Liver (tissue), 9 donors: Measurements from ENCODE around the gene SORCS2. TPM values are rescaled to one million over a fixed set of nuclear protein-coding genes. Genes with fewer than 3 reads are reported as not detected.

Experiments used
- DNase-seq: peaks from one replicate; pipeline ENCODE4 v3.0.0-alpha.2; 2017; ENCODE audit warnings: low spot score
- H3K27ac ChIP-seq, 2 donors: one replicate each; pipeline ENCODE4 v1.7.0; 2013; ENCODE audit warnings: inconsistent platforms in 2 of 2, low read length in 2 of 2, control low read depth in 1 of 2, low read depth in 1 of 2, mild to moderate bottlenecking in 1 of 2
- H3K27me3 ChIP-seq, 4 donors: one replicate each; pipeline versions ENCODE4 v1.6.1 to v1.7.0; 2013; ENCODE audit warnings: low read length in 3 of 4, inconsistent platforms in 1 of 4, mild to moderate bottlenecking in 1 of 4, moderate library complexity in 1 of 4; ENCODE audit not compliant: control insufficient read depth in 4 of 4, insufficient read depth in 4 of 4
- H3K36me3 ChIP-seq, 4 donors: one replicate each; pipeline versions ENCODE4 v1.6.1 to v1.7.0; 2013; ENCODE audit warnings: low read length in 3 of 4, mild to moderate bottlenecking in 3 of 4, low read depth in 1 of 4, moderate library complexity in 1 of 4; ENCODE audit not compliant: control insufficient read depth in 4 of 4, insufficient read depth in 3 of 4
- H3K4me1 ChIP-seq, 4 donors: one replicate each; pipeline versions ENCODE4 v1.6.1 to v1.7.0; 2013; ENCODE audit warnings: low read length in 3 of 4, mild to moderate bottlenecking in 3 of 4, moderate library complexity in 1 of 4; ENCODE audit not compliant: control insufficient read depth in 4 of 4, insufficient read depth in 4 of 4
- H3K4me3 ChIP-seq, 3 donors: one replicate each; pipeline versions ENCODE4 v1.6.1 to v1.7.0; 2013; ENCODE audit warnings: low read length in 3 of 3, control low read depth in 1 of 3, low read depth in 1 of 3, mild to moderate bottlenecking in 1 of 3
- H3K9ac ChIP-seq, 2 donors: one replicate each; pipeline ENCODE4 v1.7.0; 2013; ENCODE audit warnings: low read length in 2 of 2, mild to moderate bottlenecking in 2 of 2, moderate library complexity in 2 of 2, control low read depth in 1 of 2, low read depth in 1 of 2
- H3K9me3 ChIP-seq, 4 donors: one replicate each; pipeline versions ENCODE4 v1.6.1 to v1.7.0; 2013; ENCODE audit warnings: low read length in 3 of 4; ENCODE audit not compliant: control insufficient read depth in 4 of 4
- EGR1 ChIP-seq, 2 donors: IDR thresholded peaks; 2 replicates each; pipeline ENCODE4 v1.6.1; 2016 to 2018; ENCODE audit warnings: antibody characterized with exemption in 2 of 2, low read depth in 2 of 2
- FOXA2 ChIP-seq: IDR thresholded peaks from 2 replicates; pipeline ENCODE4 v1.6.1; 2016; ENCODE audit warnings: antibody characterized with exemption
- HNF4A ChIP-seq, 2 donors: conservative IDR thresholded peaks; 2 replicates each; pipeline ENCODE4 v1.6.1; 2016; ENCODE audit warnings: antibody characterized with exemption in 2 of 2, mild to moderate bottlenecking in 2 of 2
- HNF4G ChIP-seq: IDR thresholded peaks from 2 replicates; pipeline ENCODE4 v1.6.1; 2016; ENCODE audit warnings: antibody characterized with exemption
- JUND ChIP-seq, 2 donors: IDR thresholded peaks; 2 replicates each; pipeline ENCODE4 v1.6.1; 2016; ENCODE audit warnings: antibody characterized with exemption in 2 of 2
- NR2F2 ChIP-seq: IDR thresholded peaks from 2 replicates; pipeline ENCODE4 v1.6.1; 2016; ENCODE audit warnings: antibody characterized with exemption
- RAD21 ChIP-seq, 2 donors: IDR thresholded peaks; 2 replicates each; pipeline ENCODE4 v1.6.1; 2016; ENCODE audit warnings: antibody characterized with exemption in 2 of 2, mild to moderate bottlenecking in 2 of 2
- SP1 ChIP-seq: IDR thresholded peaks from 2 replicates; pipeline ENCODE4 v1.6.1; 2018; ENCODE audit warnings: antibody characterized with exemption, mild to moderate bottlenecking
- TAF1 ChIP-seq: conservative IDR thresholded peaks from 2 replicates; pipeline ENCODE4 v1.6.1; 2016; ENCODE audit warnings: antibody characterized with exemption, mild to moderate bottlenecking
- YY1 ChIP-seq: IDR thresholded peaks from 2 replicates; pipeline ENCODE4 v1.6.1; 2016; ENCODE audit warnings: antibody characterized with exemption, mild to moderate bottlenecking
- WGBS: extraction: QIAGEN DNeasy Blood & Tissue Kit; methylation state at CpG from one replicate; pipeline ENCODE4 v1.1.7; 2013; 5-methylcytosine and 5-hydroxymethylcytosine counted together
- polyA plus RNA-seq, 2 donors: library from polyadenylated mRNA; stranded (reverse) in 1 of 2; unstranded in 1 of 2; fragments of 200-250 nt in 1 of 2; fragments of >200 nt in 1 of 2; fragmentation: Nextera tagmentation in 1 of 2; extraction: Ambion mirVana in 1 of 2; gene quantifications; one replicate each; pipeline versions ENCODE4 v1.2.1 to v1.2.3, GENCODE V29; 2013 to 2015
- total RNA-seq, 2 donors: library from RNA; depleted of rRNA; stranded (reverse); fragments of >200 nt; gene quantifications; one replicate each; pipeline ENCODE4 v1.2.3, GENCODE V29; 2014
- TF ChIP-seq, protein P1 (sequence below): IDR thresholded peaks from 2 replicates; pipeline ENCODE4 v1.6.1; 2016; ENCODE audit warnings: antibody characterized with exemption
- TF ChIP-seq, protein P2 (sequence below): fragments of 150-350 bp; IDR thresholded peaks from 2 replicates; pipeline ENCODE4 v1.5.1; 2017; ENCODE audit warnings: improper control_type of control experiment, low read depth, low read length; ENCODE audit not compliant: missing input control
- TF ChIP-seq, protein P3 (sequence below): IDR thresholded peaks from 2 replicates; pipeline ENCODE4 v1.6.1; 2016; ENCODE audit warnings: antibody characterized with exemption
- TF ChIP-seq, protein P4 (sequence below): IDR thresholded peaks from 2 replicates; pipeline ENCODE4 v1.6.1; 2016; ENCODE audit warnings: antibody characterized with exemption
- donor health status: healthy.
- donor health status: healthy.
- donor health status: healthy.
- donor health status: healthy.
- donor health status: healthy.

The SORCS2 gene
- total and polyA plus RNA-seq, 4 donors = 0.10 to 1.4 (median 0.92) TPM

DNA sequence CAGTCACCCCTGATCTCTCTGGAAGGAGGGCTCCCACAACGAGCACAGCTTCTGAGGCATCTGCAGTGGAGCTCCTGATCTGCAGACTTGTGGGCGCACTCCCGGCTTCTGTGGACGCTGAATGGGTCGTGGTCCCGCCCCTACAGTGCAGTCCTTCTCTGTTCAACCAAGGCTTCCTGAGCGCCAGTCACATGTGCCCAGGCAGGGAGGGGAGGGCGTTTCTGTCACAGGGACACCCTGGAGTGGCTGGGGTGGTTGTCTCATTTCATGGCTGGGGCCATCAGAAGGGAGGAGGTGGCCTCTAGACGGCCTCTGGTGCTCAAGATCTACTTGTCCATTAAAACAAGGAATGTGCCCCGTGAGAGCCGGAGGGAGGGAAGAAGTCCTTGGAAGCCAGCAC lies 309.5 kb downstream of the SORCS2 start:
- TF ChIP-seq, protein P1, sequence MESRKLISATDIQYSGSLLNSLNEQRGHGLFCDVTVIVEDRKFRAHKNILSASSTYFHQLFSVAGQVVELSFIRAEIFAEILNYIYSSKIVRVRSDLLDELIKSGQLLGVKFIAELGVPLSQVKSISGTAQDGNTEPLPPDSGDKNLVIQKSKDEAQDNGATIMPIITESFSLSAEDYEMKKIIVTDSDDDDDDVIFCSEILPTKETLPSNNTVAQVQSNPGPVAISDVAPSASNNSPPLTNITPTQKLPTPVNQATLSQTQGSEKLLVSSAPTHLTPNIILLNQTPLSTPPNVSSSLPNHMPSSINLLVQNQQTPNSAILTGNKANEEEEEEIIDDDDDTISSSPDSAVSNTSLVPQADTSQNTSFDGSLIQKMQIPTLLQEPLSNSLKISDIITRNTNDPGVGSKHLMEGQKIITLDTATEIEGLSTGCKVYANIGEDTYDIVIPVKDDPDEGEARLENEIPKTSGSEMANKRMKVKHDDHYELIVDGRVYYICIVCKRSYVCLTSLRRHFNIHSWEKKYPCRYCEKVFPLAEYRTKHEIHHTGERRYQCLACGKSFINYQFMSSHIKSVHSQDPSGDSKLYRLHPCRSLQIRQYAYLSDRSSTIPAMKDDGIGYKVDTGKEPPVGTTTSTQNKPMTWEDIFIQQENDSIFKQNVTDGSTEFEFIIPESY = no peak
- TF ChIP-seq YY1 (no peak), FOXA2 (no peak), SP1 (no peak), TAF1 (no peak), EGR1 (IDR thresholded peaks at IDR 0.05; ENCODE audit: low read depth in 2 of 2) (no peak)
- TF ChIP-seq, protein P2, sequence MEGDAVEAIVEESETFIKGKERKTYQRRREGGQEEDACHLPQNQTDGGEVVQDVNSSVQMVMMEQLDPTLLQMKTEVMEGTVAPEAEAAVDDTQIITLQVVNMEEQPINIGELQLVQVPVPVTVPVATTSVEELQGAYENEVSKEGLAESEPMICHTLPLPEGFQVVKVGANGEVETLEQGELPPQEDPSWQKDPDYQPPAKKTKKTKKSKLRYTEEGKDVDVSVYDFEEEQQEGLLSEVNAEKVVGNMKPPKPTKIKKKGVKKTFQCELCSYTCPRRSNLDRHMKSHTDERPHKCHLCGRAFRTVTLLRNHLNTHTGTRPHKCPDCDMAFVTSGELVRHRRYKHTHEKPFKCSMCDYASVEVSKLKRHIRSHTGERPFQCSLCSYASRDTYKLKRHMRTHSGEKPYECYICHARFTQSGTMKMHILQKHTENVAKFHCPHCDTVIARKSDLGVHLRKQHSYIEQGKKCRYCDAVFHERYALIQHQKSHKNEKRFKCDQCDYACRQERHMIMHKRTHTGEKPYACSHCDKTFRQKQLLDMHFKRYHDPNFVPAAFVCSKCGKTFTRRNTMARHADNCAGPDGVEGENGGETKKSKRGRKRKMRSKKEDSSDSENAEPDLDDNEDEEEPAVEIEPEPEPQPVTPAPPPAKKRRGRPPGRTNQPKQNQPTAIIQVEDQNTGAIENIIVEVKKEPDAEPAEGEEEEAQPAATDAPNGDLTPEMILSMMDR = no peak
- Histone ChIP-seq H3K27ac (no peak overlapping the region), H3K4me3 (no peak overlapping the region), H3K9ac (no peak overlapping the region), H3K27me3 (no peaks in the 10 kb centered on the region), H3K4me1 (no peaks in the 10 kb centered on the region), H3K36me3 (no peaks in the 10 kb centered on the region), H3K9me3 (no peaks in the 10 kb centered on the region)
- DNase-seq = no peak
- 86% methylated on average over 11 of the region's 11 CpGs for WGBS

DNA sequence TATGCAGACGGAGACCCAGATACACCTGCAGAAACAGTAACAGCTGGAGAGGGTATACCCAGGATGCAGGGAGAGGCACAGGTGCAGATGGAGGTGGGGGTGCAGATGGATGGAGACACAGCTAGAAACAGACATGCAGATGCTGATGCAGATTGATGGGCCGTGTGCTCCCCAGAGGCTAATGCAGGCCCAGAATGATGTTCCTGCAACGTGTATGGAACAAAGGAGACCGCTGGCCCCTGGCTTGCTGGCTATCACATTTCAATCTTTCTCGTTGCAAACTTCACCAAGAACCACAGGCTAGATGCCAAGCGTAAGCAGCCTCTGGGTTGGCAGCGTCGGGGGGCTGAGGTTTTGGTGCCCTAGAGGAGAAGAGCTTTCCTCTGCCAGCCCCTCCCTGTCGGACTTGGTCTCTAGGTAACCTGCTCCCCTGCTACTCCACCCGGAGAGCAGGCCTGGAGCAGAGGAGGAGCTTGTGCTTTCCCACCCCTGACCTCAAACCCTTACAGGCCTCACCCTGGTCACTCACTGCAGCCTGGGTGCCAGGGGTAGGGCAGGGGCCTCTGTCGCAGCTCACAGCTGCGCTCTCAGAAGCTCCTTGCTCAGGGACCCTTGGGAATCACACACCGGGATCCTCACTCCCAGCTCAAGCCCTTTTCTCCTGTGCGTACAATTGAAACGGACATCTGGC lies 311.4 kb downstream of the SORCS2 start:
- DNase-seq = no peak
- H3K9me3 ChIP-seq = no peaks in the 10 kb centered on the region
- no peak overlapping the region for H3K27ac ChIP-seq
- H3K4me3 ChIP-seq = no peak overlapping the region
- TF ChIP-seq NR2F2 = no peak
- TF ChIP-seq, protein P2 = no peak
- TF ChIP-seq TAF1 = no peak
- no peak for TF ChIP-seq SP1
- TF ChIP-seq, protein P3, sequence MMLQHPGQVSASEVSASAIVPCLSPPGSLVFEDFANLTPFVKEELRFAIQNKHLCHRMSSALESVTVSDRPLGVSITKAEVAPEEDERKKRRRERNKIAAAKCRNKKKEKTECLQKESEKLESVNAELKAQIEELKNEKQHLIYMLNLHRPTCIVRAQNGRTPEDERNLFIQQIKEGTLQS = no peak
- TF ChIP-seq, protein P1 = no peak
- no peak for TF ChIP-seq EGR1 (IDR thresholded peaks at IDR 0.05; ENCODE audit: low read depth in 2 of 2)
- no peak for TF ChIP-seq JUND (IDR thresholded peaks at IDR 0.05)
- no peak for TF ChIP-seq RAD21 (IDR thresholded peaks at IDR 0.05)
- no peak for TF ChIP-seq HNF4A (conservative IDR thresholded peaks at IDR 0.05)
- TF ChIP-seq, protein P4, sequence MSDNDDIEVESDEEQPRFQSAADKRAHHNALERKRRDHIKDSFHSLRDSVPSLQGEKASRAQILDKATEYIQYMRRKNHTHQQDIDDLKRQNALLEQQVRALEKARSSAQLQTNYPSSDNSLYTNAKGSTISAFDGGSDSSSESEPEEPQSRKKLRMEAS = no peak
- TF ChIP-seq HNF4G = no peak
- no peaks in the 10 kb centered on the region for H3K27me3 ChIP-seq
- WGBS = 88% methylated on average over 15 of the region's 15 CpGs
- no peaks in the 10 kb centered on the region for H3K4me1 ChIP-seq
- no peak overlapping the region for H3K9ac ChIP-seq
- no peaks in the 10 kb centered on the region for H3K36me3 ChIP-seq
